ENCODE data around the gene LRRTM4.

- TF ChIP-seq EZH2 (IDR thresholded peaks at IDR 0.05; ENCODE audit: low read length, missing control alignments) = no peak
- TF ChIP-seq CTCF (conservative IDR thresholded peaks at IDR 0.05 in 1 of 2, IDR thresholded peaks at IDR 0.05 in 1 of 2; ENCODE audit: low read depth in 1 of 2, low read length in 2 of 2) = no peak
Observed at GRCh38 chr2:76975752-76976151, 546.4 kb downstream of the LRRTM4 start.
